HepG2 (cell line): ENCODE measurements around the gene CSNK1E. TPM values are rescaled to one million over a fixed set of nuclear protein-coding genes. Genes with fewer than 3 reads are reported as not detected.

Source experiments
- CEBPB ChIP-seq: IDR thresholded peaks from 2 replicates; pipeline ENCODE4 v1.6.1; 2011; ENCODE audit warnings: low read depth, low read length, improper control_type of control experiment, borderline replicate concordance
- TEAD3 ChIP-seq: optimal IDR thresholded peaks from 2 replicates; pipeline ENCODE3; 2016; ENCODE audit warnings: borderline replicate concordance
- TOPORS ChIP-seq: sonication (generic); formaldehyde crosslinking; IDR thresholded peaks from 2 replicates; pipeline ENCODE4 v1.8.0; 2023; ENCODE audit warnings: mild to moderate bottlenecking, missing genetic modification reagents
- ZBTB20 ChIP-seq: sonication (generic); formaldehyde crosslinking; IDR thresholded peaks from 2 replicates; pipeline ENCODE4 v1.8.1; 2023; ENCODE audit warnings: missing genetic modification reagents, low read depth, mild to moderate bottlenecking, borderline replicate concordance
- ZNF337 ChIP-seq: sonication (generic); formaldehyde crosslinking; IDR thresholded peaks from 2 replicates; pipeline ENCODE4 v1.5.1; 2020; ENCODE audit warnings: missing genetic modification reagents, low read depth, mild to moderate bottlenecking, borderline replicate concordance
- ZNF562 ChIP-seq: sonication (generic); formaldehyde crosslinking; IDR thresholded peaks from 2 replicates; pipeline ENCODE4 v1.8.0; 2022; ENCODE audit warnings: missing genetic modification reagents, borderline replicate concordance
- ZNF572 ChIP-seq: sonication (generic); formaldehyde crosslinking; IDR thresholded peaks from 2 replicates; pipeline ENCODE4 v1.5.1; 2020; ENCODE audit warnings: mild to moderate bottlenecking, missing genetic modification reagents
- ZNF646 ChIP-seq: sonication (generic); formaldehyde crosslinking; IDR thresholded peaks from 2 replicates; pipeline ENCODE4 v1.9.0; 2021; ENCODE audit warnings: mild to moderate bottlenecking, missing genetic modification reagents
- ZNF670 ChIP-seq: sonication (generic); formaldehyde crosslinking; IDR thresholded peaks from 2 replicates; pipeline ENCODE4 v1.8.0; 2022; ENCODE audit warnings: mild to moderate bottlenecking, missing genetic modification reagents, borderline replicate concordance
- ZNF687 ChIP-seq: sonication (generic); formaldehyde crosslinking; IDR thresholded peaks from 2 replicates; pipeline ENCODE4 v1.5.1; 2020; ENCODE audit warnings: mild to moderate bottlenecking, missing genetic modification reagents, moderate library complexity
- ZNF720 ChIP-seq: sonication (generic); formaldehyde crosslinking; IDR thresholded peaks from 2 replicates; pipeline ENCODE4 v1.4.0; 2020; ENCODE audit warnings: missing genetic modification reagents
- ZNF878 ChIP-seq: sonication (generic); formaldehyde crosslinking; IDR thresholded peaks from 2 replicates; pipeline ENCODE4 v1.8.1; 2023; ENCODE audit warnings: mild to moderate bottlenecking, missing genetic modification reagents, moderate library complexity
- polyA plus RNA-seq, 8 experiments: library from polyadenylated mRNA; depleted of rRNA in 3 of 8; stranded (reverse) in 7 of 8; unstranded in 1 of 8; fragments of >200 nt; fragmentation: Illumina TruSeq in 4 of 8; extraction: Trizol in 4 of 8; gene quantifications; 2 replicates each; pipeline versions ENCODE4 v1.2.1 to v1.2.3, GENCODE V29; 2011 to 2016; ENCODE audit warnings: low read depth in 4 of 8, missing spikeins in 1 of 8, mixed read lengths in 1 of 8; ENCODE audit not compliant: insufficient read depth in 1 of 8
- total RNA-seq, 5 experiments: library from RNA; depleted of rRNA; stranded (reverse); fragments of >200 nt; fragmentation: Illumina TruSeq; extraction: Trizol; gene quantifications; 2 replicates each; pipeline ENCODE4 v1.2.3, GENCODE V29; 2016; ENCODE audit warnings: low read depth in 1 of 5
- TF ChIP-seq, protein P1 (sequence below): IDR thresholded peaks from 2 replicates; pipeline ENCODE4 v1.6.1; 2016
- TF ChIP-seq, protein P2 (sequence below): sonication (generic); formaldehyde crosslinking; IDR thresholded peaks from 2 replicates; pipeline ENCODE4 v1.8.0; 2022; ENCODE audit warnings: mild to moderate bottlenecking, missing genetic modification reagents

CSNK1E gene
- total and polyA plus RNA-seq, 2 of the 13 experiments (the other 11 are each of a cell fraction or from before 2014, with no cell fraction given) = 34.7 to 129 TPM

DNA sequence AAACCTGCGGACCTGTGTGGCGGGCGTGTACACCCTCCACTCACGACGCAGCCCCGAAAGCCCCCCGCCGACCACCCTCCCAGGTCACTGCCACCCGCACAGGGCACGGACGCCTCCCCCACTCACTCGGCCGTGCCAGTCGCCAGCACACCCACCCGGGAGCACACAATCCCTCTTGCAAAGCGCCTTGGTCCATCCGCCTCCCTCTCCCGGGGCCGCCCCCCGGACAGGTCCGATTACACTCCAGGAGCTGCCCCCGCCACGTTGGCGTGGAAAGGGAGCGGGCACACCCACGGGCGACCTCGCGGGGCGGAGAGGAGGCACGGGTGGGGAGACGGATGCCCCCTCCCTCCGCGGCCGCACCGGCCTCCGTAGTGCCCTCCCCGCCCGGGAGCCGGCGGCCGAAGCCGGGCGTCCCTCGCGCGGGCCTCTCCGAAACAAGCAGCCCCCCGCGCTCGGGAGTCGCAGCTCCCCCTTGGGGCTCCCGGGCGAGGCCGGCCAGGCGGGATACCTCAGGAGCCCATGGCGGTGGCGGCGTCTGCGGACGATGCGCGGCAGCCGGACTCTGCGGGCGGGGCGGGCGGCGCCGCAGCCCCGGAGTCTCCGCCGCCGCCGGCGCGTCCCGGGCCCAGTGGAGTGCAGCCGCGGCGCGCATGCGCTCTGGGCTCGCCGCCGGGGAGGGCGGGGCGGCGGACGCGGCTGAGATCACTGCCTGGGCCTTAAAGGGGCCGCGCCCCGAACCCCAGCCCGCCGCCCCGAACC is 44.7 kb downstream of the CSNK1E start, which contains the start of gene TMEM184B (continued):
- TF ChIP-seq ZNF687 (CRISPR knock-in tag) (peak; percentile 69), ZNF646 (CRISPR knock-in tag) (no peak), ZNF720 (no peak), ZNF562 (CRISPR knock-in tag) (no peak), TOPORS (CRISPR knock-in tag) (0 out of 2 replicates have a peak, but pooled peaks have one; percentile 12), ZNF572 (0 out of 2 replicates have a peak, but pooled peaks have one; percentile 66), ZBTB20 (CRISPR knock-in tag) (no peak), ZNF337 (CRISPR knock-in tag) (no peak), ZNF670 (CRISPR knock-in tag) (0 out of 2 replicates have a peak, but pooled peaks have one; percentile 38), CEBPB (no peak), ZNF878 (0 out of 2 replicates have a peak, but pooled peaks have one; percentile 11), TEAD3 (CRISPR knock-in tag) (no peak)
- TF ChIP-seq, protein P1, sequence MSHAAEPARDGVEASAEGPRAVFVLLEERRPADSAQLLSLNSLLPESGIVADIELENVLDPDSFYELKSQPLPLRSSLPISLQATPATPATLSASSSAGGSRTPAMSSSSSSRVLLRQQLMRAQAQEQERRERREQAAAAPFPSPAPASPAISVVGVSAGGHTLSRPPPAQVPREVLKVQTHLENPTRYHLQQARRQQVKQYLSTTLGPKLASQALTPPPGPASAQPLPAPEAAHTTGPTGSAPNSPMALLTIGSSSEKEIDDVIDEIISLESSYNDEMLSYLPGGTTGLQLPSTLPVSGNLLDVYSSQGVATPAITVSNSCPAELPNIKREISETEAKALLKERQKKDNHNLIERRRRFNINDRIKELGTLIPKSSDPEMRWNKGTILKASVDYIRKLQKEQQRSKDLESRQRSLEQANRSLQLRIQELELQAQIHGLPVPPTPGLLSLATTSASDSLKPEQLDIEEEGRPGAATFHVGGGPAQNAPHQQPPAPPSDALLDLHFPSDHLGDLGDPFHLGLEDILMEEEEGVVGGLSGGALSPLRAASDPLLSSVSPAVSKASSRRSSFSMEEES (CRISPR knock-in tag) = no peak
- TF ChIP-seq, protein P2, sequence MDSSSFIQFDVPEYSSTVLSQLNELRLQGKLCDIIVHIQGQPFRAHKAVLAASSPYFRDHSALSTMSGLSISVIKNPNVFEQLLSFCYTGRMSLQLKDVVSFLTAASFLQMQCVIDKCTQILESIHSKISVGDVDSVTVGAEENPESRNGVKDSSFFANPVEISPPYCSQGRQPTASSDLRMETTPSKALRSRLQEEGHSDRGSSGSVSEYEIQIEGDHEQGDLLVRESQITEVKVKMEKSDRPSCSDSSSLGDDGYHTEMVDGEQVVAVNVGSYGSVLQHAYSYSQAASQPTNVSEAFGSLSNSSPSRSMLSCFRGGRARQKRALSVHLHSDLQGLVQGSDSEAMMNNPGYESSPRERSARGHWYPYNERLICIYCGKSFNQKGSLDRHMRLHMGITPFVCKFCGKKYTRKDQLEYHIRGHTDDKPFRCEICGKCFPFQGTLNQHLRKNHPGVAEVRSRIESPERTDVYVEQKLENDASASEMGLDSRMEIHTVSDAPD (CRISPR knock-in tag) = no peak
